ENCODE measurements around the gene CHN1.

CHN1 gene

GRCh38 chr2:174918886-174919526 lies 86.2 kb downstream of the CHN1 start:
- no peak for DNase-seq

- no peak for DNase-seq
Measured at GRCh38 chr2:174916270-174916930, 88.8 kb downstream of the CHN1 start.

GRCh38 chr2:174914853-174915760 lies 90.1 kb downstream of the CHN1 start:
- DNase-seq: no peak

- no peak for DNase-seq
Measured at GRCh38 chr2:174908284-174908683, 96.9 kb downstream of the CHN1 start.

- DNase-seq: no peak
Measured at GRCh38 chr2:174903264-174903556, 102.0 kb downstream of the CHN1 start.

GRCh38 chr2:174902506-174903263 lies 102.5 kb downstream of the CHN1 start:
- no peak for DNase-seq

GRCh38 chr2:174901075-174901474 lies 104.1 kb downstream of the CHN1 start:
- no peak for DNase-seq

- no peak for DNase-seq
Measured at GRCh38 chr2:174897286-174897685, 107.9 kb downstream of the CHN1 start.

- DNase-seq: no peak
Measured at GRCh38 chr2:174893018-174893417, 112.2 kb downstream of the CHN1 start.

GRCh38 chr2:174892546-174892945 lies 112.6 kb downstream of the CHN1 start:
- DNase-seq: no peak

GRCh38 chr2:174888646-174889271 lies 116.4 kb downstream of the CHN1 start:
- DNase-seq: no peak

- no peak for DNase-seq
Measured at GRCh38 chr2:174888146-174888545, 117.0 kb downstream of the CHN1 start.

GRCh38 chr2:174882416-174882815 lies 122.8 kb downstream of the CHN1 start:
- DNase-seq: no peak

- DNase-seq: no peak
Measured at GRCh38 chr2:174881678-174882077, 123.5 kb downstream of the CHN1 start.

GRCh38 chr2:174878537-174879147 lies 126.5 kb downstream of the CHN1 start:
- DNase-seq: no peak

- DNase-seq: no peak
Measured at GRCh38 chr2:174877751-174878150, 127.4 kb downstream of the CHN1 start.

GRCh38 chr2:174877301-174877700 lies 127.9 kb downstream of the CHN1 start:
- DNase-seq: no peak

- DNase-seq: no peak
Measured at GRCh38 chr2:174874085-174874484, 131.1 kb downstream of the CHN1 start.

GRCh38 chr2:174873471-174873870 lies 131.7 kb downstream of the CHN1 start:
- DNase-seq: no peak

- DNase-seq: no peak
Measured at GRCh38 chr2:174870787-174871186, 134.4 kb downstream of the CHN1 start.

- DNase-seq: no peak
Measured at GRCh38 chr2:174868878-174869277, 136.3 kb downstream of the CHN1 start.

GRCh38 chr2:174866421-174866820 lies 138.8 kb downstream of the CHN1 start:
- no peak for DNase-seq
